Prostate gland (tissue), 2 donors: Measurements from ENCODE around the gene C9orf50. TPM values are rescaled to one million over a fixed set of nuclear protein-coding genes. Genes with fewer than 3 reads are reported as not detected.

Experiments used
- DNase-seq: peaks from one replicate; pipeline ENCODE4 v3.0.0-alpha.2; 2019; ENCODE audit warnings: low spot score
- H3K27ac ChIP-seq, 2 donors: fragments of 200-600 bp; sonication (generic); 2 replicates each; pipeline ENCODE4 v1.5.1; 2017 to 2019
- H3K27me3 ChIP-seq: fragments of 200-600 bp; sonication (generic); replicated peaks from 2 replicates; pipeline ENCODE4 v1.5.1; 2019; ENCODE audit not compliant: insufficient read depth
- H3K36me3 ChIP-seq, 2 donors: fragments of 200-600 bp; sonication (generic); 1 replicate in 1 of 2; 2 replicates in 1 of 2; pipeline versions ENCODE4 v1.5.1 to v1.8.1; 2017 to 2019
- H3K4me1 ChIP-seq: fragments of 200-600 bp; sonication (generic); replicated peaks from 2 replicates; pipeline ENCODE4 v1.5.1; 2019
- H3K4me3 ChIP-seq, 2 donors: fragments of 200-600 bp; sonication (generic); 2 replicates each; pipeline ENCODE4 v1.5.1; 2017 to 2019
- H3K9me3 ChIP-seq: fragments of 200-600 bp; sonication (generic); 2 replicates; pipeline ENCODE4 v1.5.1; 2017
- POLR2A ChIP-seq: fragments of 450-650 bp; IDR thresholded peaks from one replicate; pipeline ENCODE4 v1.6.1; 2016; ENCODE audit warnings: antibody characterized with exemption, mild to moderate bottlenecking
- POLR2AphosphoS5 ChIP-seq: sonication (generic); formaldehyde crosslinking; IDR thresholded peaks from one replicate; pipeline ENCODE4 v1.6.1; 2017; ENCODE audit warnings: antibody characterized with exemption
- WGBS: methylation state at CpG from one replicate; pipeline ENCODE4 v1.1.5; 2018; 5-methylcytosine and 5-hydroxymethylcytosine counted together
- intact Hi-C: fragments of 100-400 bp; cut with DNase I; formaldehyde crosslinking; loops from one replicate; pipeline ENCODE4 v1.14.2; 2022
- total RNA-seq, 2 donors: library from RNA; depleted of rRNA; stranded (reverse); fragments of >200 nt; gene quantifications; one replicate each; pipeline ENCODE4 v1.1.0, GENCODE V29; 2016
- TF ChIP-seq, protein P1 (sequence below), 4 experiments: fragments of 200-600 bp in 2 of 4; fragments of 450-650 bp in 2 of 4; sonication (generic) in 2 of 4; IDR thresholded peaks; 1 replicate in 3 of 4; 2 replicates in 1 of 4; pipeline ENCODE4 v1.5.1; 2016 to 2019; ENCODE audit warnings: antibody characterized with exemption in 4 of 4, mild to moderate bottlenecking in 2 of 4, moderate library complexity in 2 of 4

C9orf50 gene
- total RNA-seq, 2 donors from 2014 or later, result not detected

DNA sequence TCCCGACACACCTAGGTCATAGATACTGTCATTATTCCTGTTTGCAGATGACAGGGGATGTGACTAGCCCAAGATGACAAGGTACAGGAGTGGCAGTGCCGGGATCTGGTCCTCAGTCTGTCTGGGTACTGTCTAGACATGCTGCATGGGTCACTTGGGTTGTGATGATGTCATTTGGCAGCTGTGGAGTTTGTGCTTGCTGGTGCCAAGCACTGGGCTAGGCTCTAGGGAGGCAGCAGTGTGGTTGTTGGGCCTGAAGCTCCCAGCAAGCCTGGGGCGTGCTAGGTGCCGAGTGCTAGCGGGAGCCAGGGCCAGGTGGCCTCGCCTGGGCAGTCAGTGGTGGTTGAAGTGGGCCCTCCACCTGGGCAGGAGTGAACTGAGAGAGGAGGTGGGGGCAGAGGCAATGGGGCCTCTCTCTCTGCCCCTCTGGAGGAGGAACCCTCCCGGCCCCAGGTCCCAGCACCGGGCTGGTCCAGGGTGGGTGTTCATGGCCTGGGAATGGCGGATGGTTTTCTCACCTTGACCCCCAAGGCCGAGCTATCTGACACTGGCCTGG, 29.9 kb upstream of the C9orf50 start:
- H3K27me3 ChIP-seq, result no peaks in the 10 kb centered on the region
- no peaks in the 10 kb centered on the region for H3K4me1 ChIP-seq
- 82% methylated on average over 10 of the region's 10 CpGs for WGBS
- H3K9me3 ChIP-seq, result no peaks in the 10 kb centered on the region
- no peak overlapping the region for H3K27ac ChIP-seq
- intact Hi-C loops, result no loop called here
- no peak for DNase-seq
- no peaks in the 10 kb centered on the region for H3K36me3 ChIP-seq
- no peak overlapping the region for H3K4me3 ChIP-seq
- TF ChIP-seq POLR2A, result no peak
- TF ChIP-seq POLR2AphosphoS5, result no peak
- TF ChIP-seq, protein P1, sequence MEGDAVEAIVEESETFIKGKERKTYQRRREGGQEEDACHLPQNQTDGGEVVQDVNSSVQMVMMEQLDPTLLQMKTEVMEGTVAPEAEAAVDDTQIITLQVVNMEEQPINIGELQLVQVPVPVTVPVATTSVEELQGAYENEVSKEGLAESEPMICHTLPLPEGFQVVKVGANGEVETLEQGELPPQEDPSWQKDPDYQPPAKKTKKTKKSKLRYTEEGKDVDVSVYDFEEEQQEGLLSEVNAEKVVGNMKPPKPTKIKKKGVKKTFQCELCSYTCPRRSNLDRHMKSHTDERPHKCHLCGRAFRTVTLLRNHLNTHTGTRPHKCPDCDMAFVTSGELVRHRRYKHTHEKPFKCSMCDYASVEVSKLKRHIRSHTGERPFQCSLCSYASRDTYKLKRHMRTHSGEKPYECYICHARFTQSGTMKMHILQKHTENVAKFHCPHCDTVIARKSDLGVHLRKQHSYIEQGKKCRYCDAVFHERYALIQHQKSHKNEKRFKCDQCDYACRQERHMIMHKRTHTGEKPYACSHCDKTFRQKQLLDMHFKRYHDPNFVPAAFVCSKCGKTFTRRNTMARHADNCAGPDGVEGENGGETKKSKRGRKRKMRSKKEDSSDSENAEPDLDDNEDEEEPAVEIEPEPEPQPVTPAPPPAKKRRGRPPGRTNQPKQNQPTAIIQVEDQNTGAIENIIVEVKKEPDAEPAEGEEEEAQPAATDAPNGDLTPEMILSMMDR (IDR thresholded peaks at IDR 0.05), result no peak

DNA sequence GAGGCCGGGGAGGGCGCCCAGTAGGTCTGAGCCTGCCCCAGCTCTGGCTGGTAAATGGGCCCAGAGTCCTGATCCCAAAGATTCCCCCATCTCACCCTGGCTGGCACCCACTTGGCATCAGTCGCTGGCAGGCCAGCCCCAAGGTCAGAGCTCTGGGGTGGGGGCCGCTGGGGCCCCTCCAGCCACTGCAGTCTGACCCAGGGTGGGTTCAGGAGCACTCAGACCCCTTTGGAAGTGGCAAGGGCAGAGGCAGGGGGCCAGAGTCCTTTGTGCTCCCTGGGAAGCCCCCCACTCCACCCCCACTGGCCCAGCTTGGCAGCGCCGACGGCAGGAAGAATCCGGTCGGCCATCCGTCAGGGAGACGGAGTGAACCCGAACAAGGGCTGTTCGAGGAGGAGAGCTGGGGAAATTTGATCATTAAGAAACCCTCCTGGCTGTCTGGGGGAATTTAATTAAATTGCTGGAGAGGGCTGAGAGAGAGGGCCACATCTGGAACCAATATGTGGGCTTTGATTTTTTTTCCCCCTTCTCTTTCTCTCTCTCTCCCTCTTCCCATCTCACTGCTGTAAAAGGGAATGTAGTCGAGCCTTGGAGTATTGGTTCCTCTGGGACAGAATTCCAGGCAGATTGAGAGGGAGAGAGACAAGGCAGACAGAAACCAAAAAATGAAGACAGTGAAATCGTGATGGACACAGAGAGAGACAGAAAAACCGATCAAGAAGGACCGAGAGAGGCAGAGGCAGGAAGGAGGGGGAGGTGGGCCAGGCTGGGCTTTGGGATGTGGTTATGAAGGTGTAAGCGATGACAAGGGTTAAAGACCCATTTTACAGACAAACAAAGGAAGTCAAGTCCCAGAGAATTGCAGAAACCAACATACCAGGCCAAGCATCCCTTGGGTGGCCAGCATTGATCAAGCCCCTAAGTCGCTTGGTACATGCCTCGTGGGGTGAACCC, 29.1 kb upstream of the C9orf50 start:
- H3K9me3 ChIP-seq, result no peaks in the 10 kb centered on the region
- H3K27me3 ChIP-seq, result no peaks in the 10 kb centered on the region
- no peak overlapping the region for H3K27ac ChIP-seq
- no peak for DNase-seq
- WGBS, result 82% methylated on average over 20 of the region's 20 CpGs
- intact Hi-C loops, result no loop called here
- TF ChIP-seq POLR2A (no peak), POLR2AphosphoS5 (no peak)
- TF ChIP-seq, protein P1 (IDR thresholded peaks at IDR 0.05), result no peak
- H3K4me3 ChIP-seq, result no peak overlapping the region
- no peaks in the 10 kb centered on the region for H3K4me1 ChIP-seq
- H3K36me3 ChIP-seq, result no peaks in the 10 kb centered on the region

DNA sequence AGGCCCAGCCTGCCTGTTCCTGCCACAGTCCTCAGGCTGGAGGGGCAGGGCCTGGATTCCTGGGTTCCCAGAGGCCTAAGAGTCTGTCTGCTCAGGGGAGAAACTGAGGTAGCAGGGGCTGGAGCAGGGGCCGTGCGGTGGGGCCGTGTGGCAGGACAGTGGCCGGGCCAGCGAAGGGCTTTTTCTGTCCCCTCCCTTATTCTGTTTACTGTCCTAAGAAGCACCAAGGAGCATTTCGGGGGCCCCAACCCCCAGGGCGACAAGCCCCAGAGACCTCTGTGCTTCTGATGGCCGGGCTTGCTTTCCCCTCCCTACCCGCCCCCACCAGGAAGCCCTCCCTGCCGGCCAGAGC, 27.8 kb upstream of the C9orf50 start:
- no peak for DNase-seq
- Histone ChIP-seq H3K36me3 (no peaks in the 10 kb centered on the region), H3K4me1 (no peaks in the 10 kb centered on the region), H3K4me3 (no peak overlapping the region), H3K9me3 (no peaks in the 10 kb centered on the region), H3K27ac (no peak overlapping the region), H3K27me3 (no peaks in the 10 kb centered on the region)
- intact Hi-C loops, result no loop called here
- WGBS, result 80% methylated on average over 7 of the region's 10 CpGs
- TF ChIP-seq, protein P1 (IDR thresholded peaks at IDR 0.05), result no peak
- TF ChIP-seq POLR2A (no peak), POLR2AphosphoS5 (no peak)

DNA sequence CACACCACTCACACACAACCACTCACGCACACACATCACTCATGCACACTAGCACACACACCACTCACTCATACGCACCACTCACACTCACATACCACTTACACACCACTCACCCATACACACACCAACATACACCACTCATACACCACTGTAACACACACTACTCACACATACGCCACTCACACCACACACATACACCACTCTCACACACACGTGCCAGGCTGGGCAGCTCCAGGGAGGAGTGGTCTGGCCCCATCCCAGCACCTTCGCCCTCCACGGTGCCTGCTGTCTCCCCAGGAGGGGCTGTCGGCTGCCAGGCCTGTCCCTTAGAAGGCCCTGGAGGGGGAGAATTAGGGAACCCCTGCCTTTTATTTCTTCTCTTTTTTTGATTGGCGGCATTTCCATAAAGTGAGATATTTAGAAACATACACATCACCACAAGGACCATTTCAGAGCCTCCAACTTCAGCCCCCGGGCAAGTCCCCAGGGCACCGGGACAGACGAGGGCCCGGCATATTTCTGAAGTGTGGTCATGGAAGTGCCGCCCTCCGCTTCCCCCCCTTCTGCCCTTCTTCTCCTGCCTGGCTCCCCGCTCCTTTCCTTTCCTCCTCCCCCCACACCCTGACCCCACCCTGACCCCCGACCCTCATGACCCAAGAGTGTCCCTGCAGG, 27.3 kb upstream of the C9orf50 start:
- no peak for DNase-seq
- 72% methylated on average over 16 of the region's 16 CpGs for WGBS
- no peak overlapping the region for H3K27ac ChIP-seq
- no peaks in the 10 kb centered on the region for H3K4me1 ChIP-seq
- TF ChIP-seq POLR2A (no peak), POLR2AphosphoS5 (no peak)
- TF ChIP-seq, protein P1 (IDR thresholded peaks at IDR 0.05), result no peak
- no peaks in the 10 kb centered on the region for H3K27me3 ChIP-seq
- H3K4me3 ChIP-seq, result no peak overlapping the region
- H3K36me3 ChIP-seq, result no peaks in the 10 kb centered on the region
- no peaks in the 10 kb centered on the region for H3K9me3 ChIP-seq
- intact Hi-C loops, result no loop called here
